NCI-H446 (cell line): ENCODE results near the gene MYO6.
A peak's percentile ranks its signal among the peaks of the same experiment; 100 is the strongest.

Source experiments
- DNase-seq, 2 experiments: peaks; one replicate each; lab custom pipeline; 2025; lab: John Stamatoyannopoulos, UW

MYO6 gene

GRCh38 chr6:75766387-75766786, 17.3 kb downstream of the MYO6 start:
- no peak for DNase-seq

- no peak for DNase-seq
These were observed 21.8 kb downstream of the MYO6 start for GRCh38 chr6:75770844-75771243.

- DNase-seq: peak in 1 of 2 experiments; percentile 19
These were observed 26.2 kb downstream of the MYO6 start for GRCh38 chr6:75775219-75775618.

- no peak for DNase-seq
These were observed 27.4 kb downstream of the MYO6 start for GRCh38 chr6:75776461-75776860.

- no peak for DNase-seq
These were observed 29.7 kb downstream of the MYO6 start for GRCh38 chr6:75778757-75779156.

- no peak for DNase-seq
These were observed 37.1 kb downstream of the MYO6 start for GRCh38 chr6:75786152-75786551.

GRCh38 chr6:75788894-75789293, 39.9 kb downstream of the MYO6 start:
- no peak for DNase-seq

- DNase-seq: no peak
These were observed 42.8 kb downstream of the MYO6 start for GRCh38 chr6:75791881-75792280.

GRCh38 chr6:75794351-75794846, 45.4 kb downstream of the MYO6 start:
- no peak for DNase-seq

- DNase-seq: no peak
These were observed 46.1 kb downstream of the MYO6 start for GRCh38 chr6:75794954-75795739.

GRCh38 chr6:75796723-75797122, 47.7 kb downstream of the MYO6 start:
- DNase-seq: no peak

- DNase-seq: no peak
These were observed 51.1 kb downstream of the MYO6 start for GRCh38 chr6:75800133-75800532.

- DNase-seq: no peak
These were observed 51.9 kb downstream of the MYO6 start for GRCh38 chr6:75800708-75801505.

GRCh38 chr6:75802366-75802765, 53.3 kb downstream of the MYO6 start:
- DNase-seq: no peak

GRCh38 chr6:75808507-75808906, 59.5 kb downstream of the MYO6 start:
- no peak for DNase-seq

- DNase-seq: no peak
These were observed 63.5 kb downstream of the MYO6 start for GRCh38 chr6:75812560-75812959.

GRCh38 chr6:75813476-75814250, 64.6 kb downstream of the MYO6 start:
- DNase-seq: no peak

- DNase-seq: no peak
These were observed 66.7 kb downstream of the MYO6 start for GRCh38 chr6:75815756-75816155.

- no peak for DNase-seq
These were observed 69.2 kb downstream of the MYO6 start for GRCh38 chr6:75818098-75818855.

GRCh38 chr6:75819776-75820487, 70.9 kb downstream of the MYO6 start:
- DNase-seq: no peak

- no peak for DNase-seq
These were observed 75.1 kb downstream of the MYO6 start for GRCh38 chr6:75824160-75824559.
